Ovary (tissue), 3 donors: ENCODE data around the gene CLDN20.

Experiments
- CTCF ChIP-seq, 3 donors: fragments of 450-650 bp in 2 of 3; fragments of 200-600 bp in 1 of 3; IDR thresholded peaks; one replicate each; pipeline versions ENCODE4 v1.5.1 to v1.8.0; 2016 to 2022; ENCODE audit warnings: antibody characterized with exemption in 3 of 3, mild to moderate bottlenecking in 1 of 3
- EP300 ChIP-seq: sonication (generic); formaldehyde crosslinking; IDR thresholded peaks from one replicate; pipeline ENCODE4 v1.6.1; 2017; ENCODE audit warnings: antibody characterized with exemption
- POLR2A ChIP-seq: fragments of 450-650 bp; IDR thresholded peaks from one replicate; pipeline ENCODE4 v1.6.1; 2017; ENCODE audit warnings: antibody characterized with exemption, mild to moderate bottlenecking, moderate library complexity
- donor health status: DM: no; HTN: no; CAD: no.

GRCh38 chr6:155315516-155315871 lies 51.7 kb downstream of the CLDN20 start:
- TF ChIP-seq EP300 (no peak), CTCF (IDR thresholded peaks at IDR 0.05) (no peak), POLR2A (no peak)
